GM12875 (cell line): ENCODE measurements around the gene NADSYN1.

ENCODE experiments used
- H3K4me3 ChIP-seq: one replicate; pipeline ENCODE4 v1.5.1; 2011; ENCODE audit warnings: low read depth, low read length, control low read depth
- TF ChIP-seq, protein P1 (sequence below): IDR thresholded peaks from 2 replicates; pipeline ENCODE4 v1.5.1; 2011; ENCODE audit warnings: low read depth, mild to moderate bottlenecking, control low read depth, inconsistent platforms, low read length, moderate library complexity, borderline replicate concordance; ENCODE audit not compliant: insufficient read depth

NADSYN1 gene

GRCh38 chr11:71485466-71485865 is 32.5 kb downstream of the NADSYN1 start:
- TF ChIP-seq, protein P1, sequence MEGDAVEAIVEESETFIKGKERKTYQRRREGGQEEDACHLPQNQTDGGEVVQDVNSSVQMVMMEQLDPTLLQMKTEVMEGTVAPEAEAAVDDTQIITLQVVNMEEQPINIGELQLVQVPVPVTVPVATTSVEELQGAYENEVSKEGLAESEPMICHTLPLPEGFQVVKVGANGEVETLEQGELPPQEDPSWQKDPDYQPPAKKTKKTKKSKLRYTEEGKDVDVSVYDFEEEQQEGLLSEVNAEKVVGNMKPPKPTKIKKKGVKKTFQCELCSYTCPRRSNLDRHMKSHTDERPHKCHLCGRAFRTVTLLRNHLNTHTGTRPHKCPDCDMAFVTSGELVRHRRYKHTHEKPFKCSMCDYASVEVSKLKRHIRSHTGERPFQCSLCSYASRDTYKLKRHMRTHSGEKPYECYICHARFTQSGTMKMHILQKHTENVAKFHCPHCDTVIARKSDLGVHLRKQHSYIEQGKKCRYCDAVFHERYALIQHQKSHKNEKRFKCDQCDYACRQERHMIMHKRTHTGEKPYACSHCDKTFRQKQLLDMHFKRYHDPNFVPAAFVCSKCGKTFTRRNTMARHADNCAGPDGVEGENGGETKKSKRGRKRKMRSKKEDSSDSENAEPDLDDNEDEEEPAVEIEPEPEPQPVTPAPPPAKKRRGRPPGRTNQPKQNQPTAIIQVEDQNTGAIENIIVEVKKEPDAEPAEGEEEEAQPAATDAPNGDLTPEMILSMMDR: no peak
- H3K4me3 ChIP-seq: no peak overlapping the region

DNA sequence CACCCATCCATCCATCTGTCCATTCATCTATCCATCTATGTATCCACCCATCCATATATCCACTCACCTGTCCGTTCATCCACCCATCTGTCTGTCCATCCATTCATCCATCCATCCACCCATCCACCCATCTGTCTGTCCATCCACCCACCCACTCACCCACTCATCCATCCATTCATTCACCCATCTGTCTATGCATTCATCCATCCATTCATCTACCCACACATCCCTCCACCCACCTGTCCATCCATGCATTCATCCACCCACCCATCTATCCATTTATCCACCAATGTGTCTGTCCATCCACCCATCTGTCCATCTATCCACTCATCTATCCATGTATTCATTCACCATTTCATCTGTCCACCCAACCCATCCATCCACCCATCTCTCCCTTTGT is 33.3 kb downstream of the NADSYN1 start:
- H3K4me3 ChIP-seq: no peak overlapping the region
- TF ChIP-seq, protein P1: no peak

GRCh38 chr11:71488681-71489270 is 35.8 kb downstream of the NADSYN1 start:
- TF ChIP-seq, protein P1: no peak
- H3K4me3 ChIP-seq: no peak overlapping the region

DNA sequence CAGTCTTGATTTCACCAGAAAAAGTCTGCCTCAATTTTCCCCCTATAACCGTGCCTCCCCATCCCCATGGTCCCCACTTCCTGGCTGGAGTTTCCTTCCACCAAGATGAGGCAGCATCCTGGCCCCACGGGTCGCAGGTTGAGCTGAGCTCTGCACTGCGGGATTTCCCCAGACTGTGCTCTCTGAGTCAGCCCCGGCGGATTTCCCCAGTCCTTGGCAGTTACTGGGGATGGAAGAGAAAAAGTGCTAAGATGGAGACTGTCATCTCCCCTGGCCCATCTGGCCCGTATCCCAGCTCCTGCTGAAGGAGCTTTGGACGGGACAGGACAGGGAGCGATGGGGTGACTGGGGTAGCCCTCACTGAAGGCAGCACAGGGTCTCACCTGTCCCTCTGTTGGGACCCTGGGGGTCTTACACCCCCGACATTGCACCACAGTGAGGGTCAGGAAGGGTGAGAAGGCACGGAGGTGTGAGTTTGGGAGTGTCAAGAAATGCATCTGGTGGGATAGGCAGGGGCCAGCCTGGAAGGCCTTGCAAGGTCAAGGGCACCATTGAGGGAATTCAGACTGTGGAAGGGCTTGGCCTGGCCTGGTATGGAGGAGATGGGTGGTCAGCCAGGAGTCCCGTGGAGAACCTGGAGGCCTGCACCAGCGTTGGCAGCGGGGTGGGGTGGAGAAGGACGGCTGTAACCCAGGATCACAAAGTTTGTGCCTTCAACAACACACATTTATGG is 36.5 kb downstream of the NADSYN1 start:
- no peak overlapping the region for H3K4me3 ChIP-seq
- TF ChIP-seq, protein P1: no peak

DNA sequence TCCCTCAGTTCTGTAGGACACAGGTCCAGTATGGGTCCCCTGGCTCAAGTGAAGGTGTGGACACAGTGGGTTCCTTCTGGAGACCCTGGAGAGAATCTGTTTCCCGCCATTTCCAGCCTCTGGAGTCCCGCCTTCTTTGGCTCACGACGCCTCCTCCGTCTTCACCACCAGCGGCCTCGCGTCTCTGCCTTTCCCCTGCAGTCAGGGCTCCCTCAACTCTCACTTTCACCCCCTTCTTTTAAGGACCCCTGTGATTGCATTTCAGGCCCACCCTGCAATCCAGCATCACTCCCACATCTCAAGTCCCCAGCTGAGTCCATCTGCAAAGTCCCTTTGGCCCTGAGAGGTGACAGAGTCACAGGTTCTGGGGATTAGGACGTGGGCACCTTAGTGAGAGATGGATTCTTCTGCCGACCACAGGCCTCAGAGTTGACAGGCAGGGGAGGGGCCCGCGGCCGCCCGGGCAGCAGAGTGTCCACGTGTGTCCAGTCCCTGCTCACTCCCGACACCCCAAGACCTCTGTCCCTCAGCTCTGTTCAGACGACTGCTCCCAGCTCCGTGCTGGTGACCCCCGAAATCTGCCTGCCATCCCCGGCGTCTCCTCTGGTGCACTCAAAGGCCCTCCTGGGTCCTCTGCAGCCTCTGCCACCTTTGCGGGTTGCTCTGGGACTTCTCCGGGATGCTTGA is 37.2 kb downstream of the NADSYN1 start:
- TF ChIP-seq, protein P1: no peak

GRCh38 chr11:71490731-71491390 is 37.9 kb downstream of the NADSYN1 start:
- no peak overlapping the region for H3K4me3 ChIP-seq
- TF ChIP-seq, protein P1: no peak

More for the DNA sequence above, 37.2 kb downstream of the NADSYN1 start:
- H3K4me3 ChIP-seq: no peak overlapping the region
